HepG2 (cell line): ENCODE results near the gene ARHGAP4. TPM values are rescaled to one million over a fixed set of nuclear protein-coding genes. Genes with fewer than 3 reads are reported as not detected.

Experiments used
- ATAC-seq: fragments of 200-7000 bp; cut with Tn5 transposase; 3 replicates; pipeline ENCODE4 v1.9.1; 2020; ENCODE audit warnings: mild to moderate bottlenecking, moderate library complexity
- BruUV-seq: library from RNA; stranded (reverse); fragments of 400-500 nt; replicated peaks from 2 replicates; lab custom pipeline; 2021; lab: Mats Ljungman, UMichigan
- CTCF ChIA-PET: fragments of 300-600 bp; formaldehyde crosslinking; extraction: SDS; loops from one replicate; lab custom pipeline; 2021; ENCODE audit warnings: low total read pairs, inconsistent platforms, low intra/inter-chr PET ratio; lab: Yijun Ruan, JAX
- POLR2A ChIA-PET: fragments of 350-600 bp; sonication (Branson Sonifier 250); formaldehyde crosslinking; loops from one replicate; lab custom pipeline; 2020; ENCODE audit warnings: antibody characterized with exemption, inconsistent platforms; lab: Yijun Ruan, JAX
- DNase-seq: peaks from one replicate; pipeline ENCODE4 v3.0.0-alpha.2; 2015; ENCODE audit warnings: low spot score
- FAIRE-seq: peaks from 3 replicates; lab custom pipeline; 2011; peaks lifted over from hg19 to GRCh38; lab: Jason Lieb, UNC
- H2AFZ ChIP-seq: one replicate; pipeline ENCODE4 v1.6.1; 2011; ENCODE audit warnings: low read length, inconsistent platforms
- H3K27ac ChIP-seq: fragments of 300-600 bp; 3 replicates; pipeline ENCODE4 v1.8.0; 2011; ENCODE audit warnings: mixed run types, mild to moderate bottlenecking, mixed read lengths, low read length, inconsistent platforms; ENCODE audit not compliant: insufficient read depth; ENCODE audit errors: extremely low read length
- H3K27me3 ChIP-seq, 2 experiments: fragments of 200-600 bp in 1 of 2; 2 replicates in 1 of 2; 3 replicates in 1 of 2; pipeline versions ENCODE4 v1.6.0 to v1.8.0; 2011; ENCODE audit warnings: low read length in 2 of 2, mild to moderate bottlenecking in 2 of 2, moderate library complexity in 2 of 2, inconsistent platforms in 1 of 2; ENCODE audit not compliant: insufficient read depth in 2 of 2, control insufficient read depth in 1 of 2
- H3K36me3 ChIP-seq, 2 experiments: fragments of 200-600 bp in 1 of 2; replicated peaks in 1 of 2; 2 replicates in 1 of 2; 3 replicates in 1 of 2; pipeline versions ENCODE4 v1.5.1 to v1.8.0; 2011; ENCODE audit warnings: low read length in 2 of 2, inconsistent platforms in 1 of 2; ENCODE audit not compliant: insufficient read depth in 2 of 2, control insufficient read depth in 1 of 2
- H3K4me1 ChIP-seq: 2 replicates; pipeline ENCODE4 v1.5.1; 2012; ENCODE audit warnings: low read length, inconsistent platforms; ENCODE audit not compliant: insufficient read depth
- H3K4me2 ChIP-seq: 2 replicates; pipeline ENCODE4 v1.6.0; 2011; ENCODE audit warnings: low read depth, low read length, inconsistent platforms
- H3K4me3 ChIP-seq, 3 experiments: fragments of 200-600 bp in 1 of 3; sonication (generic), shearing (Covaris generic) in 1 of 3; replicated peaks in 1 of 3; 2 replicates each; pipeline ENCODE4 v1.5.1; 2011 to 2016; ENCODE audit warnings: low read length in 3 of 3, inconsistent platforms in 2 of 3, low read depth in 2 of 3, mild to moderate bottlenecking in 2 of 3, control low read depth in 1 of 3, mixed read lengths in 1 of 3; ENCODE audit not compliant: insufficient read depth in 1 of 3
- H3K79me2 ChIP-seq: one replicate; pipeline ENCODE4 v1.6.1; 2011; ENCODE audit warnings: low read length, inconsistent platforms; ENCODE audit not compliant: insufficient read depth
- H3K9ac ChIP-seq: 2 replicates; pipeline ENCODE4 v1.6.0; 2011; ENCODE audit warnings: mild to moderate bottlenecking, low read depth, low read length, inconsistent platforms; ENCODE audit not compliant: insufficient read depth
- H3K9me3 ChIP-seq: 2 replicates; pipeline ENCODE4 v1.5.1; 2012; ENCODE audit warnings: mild to moderate bottlenecking, low read length
- H4K20me1 ChIP-seq: 2 replicates; pipeline ENCODE4 v1.6.0; 2011; ENCODE audit warnings: inconsistent platforms, mild to moderate bottlenecking, low read length, moderate library complexity; ENCODE audit not compliant: insufficient read depth
- ARID3A ChIP-seq: IDR thresholded peaks from 2 replicates; pipeline ENCODE4 v1.6.1; 2012; ENCODE audit warnings: low read depth, low read length, improper control_type of control experiment
- CCAR2 ChIP-seq: fragments of 200-400 bp; formaldehyde crosslinking; optimal IDR thresholded peaks from 2 replicates; pipeline ENCODE3; 2018; ENCODE audit warnings: low read depth, mild to moderate bottlenecking, low read length, moderate library complexity
- GABPB1 ChIP-seq: IDR thresholded peaks from 2 replicates; pipeline ENCODE4 v1.6.1; 2016; ENCODE audit warnings: mild to moderate bottlenecking, missing genetic modification reagents, moderate library complexity, missing compliant biosample characterization
- IKZF4 ChIP-seq: sonication (generic); formaldehyde crosslinking; IDR thresholded peaks from 2 replicates; pipeline ENCODE4 v1.5.1; 2020; ENCODE audit warnings: borderline replicate concordance, mild to moderate bottlenecking, low read depth, missing genetic modification reagents; ENCODE audit errors: not compliant biosample characterization
- RBM22 ChIP-seq: fragments of 200-400 bp; formaldehyde crosslinking; optimal IDR thresholded peaks from 2 replicates; pipeline ENCODE3; 2017; ENCODE audit warnings: mild to moderate bottlenecking, low read length, moderate library complexity
- ZBTB2 ChIP-seq: sonication (generic); formaldehyde crosslinking; IDR thresholded peaks from 2 replicates; pipeline ENCODE4 v1.8.0; 2022; ENCODE audit warnings: low read depth, missing genetic modification reagents
- ZMAT3 ChIP-seq: sonication (generic); formaldehyde crosslinking; conservative IDR thresholded peaks from 2 replicates; pipeline ENCODE4 v1.7.0; 2021; ENCODE audit warnings: missing genetic modification reagents
- ZMYM2 ChIP-seq: sonication (generic); formaldehyde crosslinking; IDR thresholded peaks from 2 replicates; pipeline ENCODE4 v1.8.0; 2022; ENCODE audit warnings: mild to moderate bottlenecking, missing genetic modification reagents
- ZNF138 ChIP-seq: sonication (generic); formaldehyde crosslinking; IDR thresholded peaks from 2 replicates; pipeline ENCODE4 v1.5.0; 2020; ENCODE audit warnings: mild to moderate bottlenecking, low read depth, missing genetic modification reagents
- ZNF556 ChIP-seq: sonication (generic); formaldehyde crosslinking; IDR thresholded peaks from 2 replicates; pipeline ENCODE4 v1.4.0; 2020; ENCODE audit warnings: mild to moderate bottlenecking, missing genetic modification reagents, borderline replicate concordance
- WGBS: methylation state at CpG from one replicate; pipeline ENCODE4 v1.1.6; 2017; ENCODE audit warnings: low lambda C conversion rate; 5-methylcytosine and 5-hydroxymethylcytosine counted together
- in situ Hi-C: cut with HindIII; loops from 2 replicates; pipeline ENCODE4 v1.10.0; 2017; ENCODE audit warnings: low pct_unique_long_range_greater_than_20kb; ENCODE audit not compliant: extremely low pct_ligation_motif_present
- intact Hi-C: fragments of 100-400 bp; cut with micrococcal nuclease; formaldehyde crosslinking; loops from one replicate; pipeline ENCODE4 v1.10.0; 2022; ENCODE audit not compliant: unreplicated experiment
- polyA plus RNA-seq, 8 experiments: library from polyadenylated mRNA; depleted of rRNA in 3 of 8; stranded (reverse) in 7 of 8; unstranded in 1 of 8; fragments of >200 nt; fragmentation: Illumina TruSeq in 4 of 8; extraction: Trizol in 4 of 8; gene quantifications; 2 replicates each; pipeline versions ENCODE4 v1.2.1 to v1.2.3, GENCODE V29; 2011 to 2016; ENCODE audit warnings: low read depth in 4 of 8, missing spikeins in 1 of 8, mixed read lengths in 1 of 8; ENCODE audit not compliant: insufficient read depth in 1 of 8
- total RNA-seq, 5 experiments: library from RNA; depleted of rRNA; stranded (reverse); fragments of >200 nt; fragmentation: Illumina TruSeq; extraction: Trizol; gene quantifications; 2 replicates each; pipeline ENCODE4 v1.2.3, GENCODE V29; 2016; ENCODE audit warnings: low read depth in 1 of 5
- TF ChIP-seq, protein P1 (sequence below): sonication (generic); formaldehyde crosslinking; IDR thresholded peaks from 2 replicates; pipeline ENCODE4 v1.9.0; 2021; ENCODE audit warnings: missing genetic modification reagents, borderline replicate concordance

Gene ARHGAP4
- total and polyA plus RNA-seq, 2 of the 13 experiments (the other 11 are each of a cell fraction or from before 2014, with no cell fraction given): 0.57 to 0.64 TPM

- no peaks in the 10 kb centered on the region for H4K20me1 ChIP-seq
- no peak overlapping the region for H2AFZ ChIP-seq
- no TSS peak for BruUV-seq
- in situ Hi-C loops (no loop called here), intact Hi-C loops (no loop called here)
- peaks cover 51% of the 10 kb centered on the region for H3K4me1 ChIP-seq
- H3K27me3 ChIP-seq: peaks cover 0 to 9% of the 10 kb centered on the region in 2 experiments; a peak in 2 of 5 replicates
- H3K9ac ChIP-seq: no peak overlapping the region
- no CpG with 5 or more reads among the region's 6 CpGs for WGBS
- no peaks in the 10 kb centered on the region for H3K36me3 ChIP-seq
- ChIA-PET POLR2A (no interaction called here), CTCF (no interaction called here)
- ATAC-seq: no peak
- no peak overlapping the region for H3K4me3 ChIP-seq
- no peak for FAIRE-seq
- H3K27ac ChIP-seq: no peak overlapping the region
- no peak overlapping the region for H3K4me2 ChIP-seq
- TF ChIP-seq ZMAT3 (CRISPR knock-in tag): no peak
- TF ChIP-seq IKZF4 (CRISPR knock-in tag): no peak
- DNase-seq: no peak
- no peaks in the 10 kb centered on the region for H3K79me2 ChIP-seq
- H3K9me3 ChIP-seq: no peaks in the 10 kb centered on the region
These were observed 45.6 kb downstream of the ARHGAP4 start for GRCh38 chrX:153880440-153880815.

DNA sequence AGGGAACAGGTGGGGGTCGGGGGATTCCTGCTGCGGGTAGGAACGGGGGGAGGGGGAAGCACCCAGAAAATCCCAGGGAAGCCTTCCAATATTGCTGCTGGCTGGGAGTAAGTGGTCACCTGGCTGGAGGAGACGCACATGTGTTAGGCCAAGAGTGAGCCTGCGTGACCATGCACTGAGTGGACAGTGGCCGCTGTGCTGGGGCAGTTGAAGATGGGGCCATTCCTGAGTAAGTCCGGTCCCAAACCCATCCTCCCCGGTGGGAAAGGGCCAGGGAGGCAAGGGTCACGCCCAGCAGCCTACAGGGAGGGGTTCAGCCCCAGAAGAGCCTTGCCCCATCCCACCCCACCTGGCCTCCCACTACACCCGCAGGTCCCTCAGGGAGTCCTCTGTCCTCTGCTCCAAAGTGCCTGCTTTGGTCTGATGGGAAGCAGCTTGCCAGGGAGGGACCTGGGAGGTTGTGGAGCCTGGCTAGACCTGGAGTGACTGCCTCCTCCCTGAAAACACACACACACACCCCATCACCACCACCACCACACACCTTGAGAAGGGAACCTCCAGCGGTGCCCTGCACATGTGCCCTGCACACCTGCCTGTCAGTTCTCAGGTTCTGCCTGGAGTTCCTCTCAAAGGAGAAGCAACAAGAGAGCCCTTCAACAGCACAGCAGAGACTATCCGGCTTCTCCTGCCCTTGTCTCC, 46.2 kb downstream of the ARHGAP4 start:
- in situ Hi-C loops (no loop called here), intact Hi-C loops (no loop called here)
- H3K79me2 ChIP-seq: no peaks in the 10 kb centered on the region
- H4K20me1 ChIP-seq: no peaks in the 10 kb centered on the region
- ATAC-seq: no peak
- POLR2A ChIA-PET: no interaction called here
- H3K9ac ChIP-seq: no peak overlapping the region
- no CpG with 5 or more reads among the region's 12 CpGs for WGBS
- no peak overlapping the region for H3K4me3 ChIP-seq
- H3K36me3 ChIP-seq: no peaks in the 10 kb centered on the region
- peaks cover 0 to 3% of the 10 kb centered on the region in 2 experiments; a peak in 1 of 5 replicates for H3K27me3 ChIP-seq
- CTCF ChIA-PET: no interaction called here
- H3K27ac ChIP-seq: no peak overlapping the region
- no peak overlapping the region for H2AFZ ChIP-seq
- no peak for DNase-seq
- no TSS peak for BruUV-seq
- no peaks in the 10 kb centered on the region for H3K9me3 ChIP-seq
- H3K4me1 ChIP-seq: peaks cover 51% of the 10 kb centered on the region
- no peak overlapping the region for H3K4me2 ChIP-seq
- no peak for FAIRE-seq
- TF ChIP-seq ZBTB2 (CRISPR knock-in tag) (no peak), ZMYM2 (no peak), GABPB1 (CRISPR knock-in tag) (no peak), ZNF556 (CRISPR knock-in tag) (no peak), CCAR2 (no peak), ZNF138 (CRISPR knock-in tag) (no peak), RBM22 (no peak), ARID3A (no peak)
- TF ChIP-seq, protein P1, sequence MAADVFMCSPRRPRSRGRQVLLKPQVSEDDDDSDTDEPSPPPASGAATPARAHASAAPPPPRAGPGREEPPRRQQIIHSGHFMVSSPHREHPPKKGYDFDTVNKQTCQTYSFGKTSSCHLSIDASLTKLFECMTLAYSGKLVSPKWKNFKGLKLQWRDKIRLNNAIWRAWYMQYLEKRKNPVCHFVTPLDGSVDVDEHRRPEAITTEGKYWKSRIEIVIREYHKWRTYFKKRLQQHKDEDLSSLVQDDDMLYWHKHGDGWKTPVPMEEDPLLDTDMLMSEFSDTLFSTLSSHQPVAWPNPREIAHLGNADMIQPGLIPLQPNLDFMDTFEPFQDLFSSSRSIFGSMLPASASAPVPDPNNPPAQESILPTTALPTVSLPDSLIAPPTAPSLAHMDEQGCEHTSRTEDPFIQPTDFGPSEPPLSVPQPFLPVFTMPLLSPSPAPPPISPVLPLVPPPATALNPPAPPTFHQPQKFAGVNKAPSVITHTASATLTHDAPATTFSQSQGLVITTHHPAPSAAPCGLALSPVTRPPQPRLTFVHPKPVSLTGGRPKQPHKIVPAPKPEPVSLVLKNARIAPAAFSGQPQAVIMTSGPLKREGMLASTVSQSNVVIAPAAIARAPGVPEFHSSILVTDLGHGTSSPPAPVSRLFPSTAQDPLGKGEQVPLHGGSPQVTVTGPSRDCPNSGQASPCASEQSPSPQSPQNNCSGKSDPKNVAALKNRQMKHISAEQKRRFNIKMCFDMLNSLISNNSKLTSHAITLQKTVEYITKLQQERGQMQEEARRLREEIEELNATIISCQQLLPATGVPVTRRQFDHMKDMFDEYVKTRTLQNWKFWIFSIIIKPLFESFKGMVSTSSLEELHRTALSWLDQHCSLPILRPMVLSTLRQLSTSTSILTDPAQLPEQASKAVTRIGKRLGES (CRISPR knock-in tag): no peak
